ENCODE results near the gene ZNF492. TPM values are rescaled to one million over a fixed set of nuclear protein-coding genes. Genes with fewer than 3 reads are reported as not detected.

ZNF492 gene
- total and polyA plus RNA-seq, 9 of the 15 experiments (the other 6 are each of a cell fraction or from before 2014, with no cell fraction given) = 0.01 to 0.22 (median 0.08) TPM; not detected in 1

DNA sequence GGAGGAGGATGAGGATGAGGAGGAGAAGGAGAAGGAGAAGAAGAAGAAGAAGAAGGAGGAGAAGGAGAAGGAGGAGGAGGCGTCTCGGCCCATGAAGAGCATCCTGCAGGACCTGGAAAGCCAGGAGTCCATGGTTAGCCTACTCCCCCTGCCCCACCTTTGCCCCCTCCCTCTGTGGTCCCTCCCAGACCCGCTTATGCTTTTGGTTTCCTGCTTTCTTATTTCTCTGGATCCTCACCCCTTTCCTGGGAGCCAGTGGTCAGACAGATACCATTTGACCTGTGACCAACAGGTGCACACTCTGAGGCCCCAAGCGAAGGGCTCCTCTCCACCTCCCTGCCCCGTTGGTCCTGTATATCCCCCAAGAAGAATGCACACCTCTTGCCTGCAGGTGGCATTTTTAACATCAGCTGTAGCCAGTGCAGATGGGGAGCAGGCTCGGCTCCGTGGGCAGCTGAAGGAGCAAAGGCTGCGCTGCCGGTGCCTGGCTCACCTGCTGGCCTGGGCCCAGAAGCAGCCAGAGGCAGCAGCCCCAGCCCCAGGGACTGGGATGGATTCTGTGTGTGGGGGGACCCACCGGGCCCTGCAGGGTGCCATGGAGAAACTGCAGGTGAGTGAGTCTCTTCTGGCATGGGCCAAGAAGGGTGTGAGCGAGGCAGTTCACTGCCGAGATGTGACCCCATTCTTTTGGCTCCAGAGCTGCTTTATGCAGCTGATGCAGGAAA lies 32.1 kb upstream of the ZNF492 start:
- no peak for FAIRE-seq
- no peaks in the 10 kb centered on the region for H3K9me1 ChIP-seq (ENCODE audit: control insufficient read depth, insufficient read depth, low read length)
- H3K27ac ChIP-seq (ENCODE audit: extremely low read depth, low read depth, low read length) = no peak overlapping the region
- in situ Hi-C loops (cut with MboI) (no loop called here), intact Hi-C loops (cut with micrococcal nuclease) (no loop called here)
- no peaks in the 10 kb centered on the region for H3K27me3 ChIP-seq (ENCODE audit: control insufficient read depth in 2 of 2, insufficient read depth in 2 of 2, low read length in 2 of 2)
- CTCF ChIA-PET (ENCODE audit: low intra/inter-chr PET ratio) = no interaction called here
- peaks cover 1% of the 10 kb centered on the region; the same call in 1 of the 2 replicates for H3K9me3 ChIP-seq (replicated peaks; ENCODE audit: control insufficient read depth, insufficient read depth, low read depth, low read length)
- H3K36me3 ChIP-seq (ENCODE audit: control insufficient read depth, insufficient read depth, low read length) = no peaks in the 10 kb centered on the region
- no peak for ATAC-seq
- WGBS (ENCODE audit: insufficient coverage, low coverage, missing lambda C conversion rate) = 0% methylated on average over 8 of the region's 12 CpGs
- no peaks in the 10 kb centered on the region for H3K4me1 ChIP-seq (replicated peaks in 1 of 2; ENCODE audit: control insufficient read depth in 2 of 2, insufficient read depth in 2 of 2, low read length in 2 of 2)
- TF ChIP-seq L3MBTL2 (IDR thresholded peaks at IDR 0.05) (no peak), HSF4 (CRISPR knock-in tag; IDR thresholded peaks at IDR 0.05; ENCODE audit: borderline replicate concordance) (no peak), ATF1 (CRISPR knock-in tag; IDR thresholded peaks at IDR 0.05) (no peak), ATF1 (tag; IDR thresholded peaks at IDR 0.05) (no peak), PCBP1 (IDR thresholded peaks at IDR 0.05; ENCODE audit: low read depth, low read length, poor library complexity, severe bottlenecking) (no peak), ZNF551 (CRISPR knock-in tag; IDR thresholded peaks at IDR 0.05) (no peak), ZNF140 (CRISPR knock-in tag; IDR thresholded peaks at IDR 0.05) (no peak)
- TF ChIP-seq, protein P1, sequence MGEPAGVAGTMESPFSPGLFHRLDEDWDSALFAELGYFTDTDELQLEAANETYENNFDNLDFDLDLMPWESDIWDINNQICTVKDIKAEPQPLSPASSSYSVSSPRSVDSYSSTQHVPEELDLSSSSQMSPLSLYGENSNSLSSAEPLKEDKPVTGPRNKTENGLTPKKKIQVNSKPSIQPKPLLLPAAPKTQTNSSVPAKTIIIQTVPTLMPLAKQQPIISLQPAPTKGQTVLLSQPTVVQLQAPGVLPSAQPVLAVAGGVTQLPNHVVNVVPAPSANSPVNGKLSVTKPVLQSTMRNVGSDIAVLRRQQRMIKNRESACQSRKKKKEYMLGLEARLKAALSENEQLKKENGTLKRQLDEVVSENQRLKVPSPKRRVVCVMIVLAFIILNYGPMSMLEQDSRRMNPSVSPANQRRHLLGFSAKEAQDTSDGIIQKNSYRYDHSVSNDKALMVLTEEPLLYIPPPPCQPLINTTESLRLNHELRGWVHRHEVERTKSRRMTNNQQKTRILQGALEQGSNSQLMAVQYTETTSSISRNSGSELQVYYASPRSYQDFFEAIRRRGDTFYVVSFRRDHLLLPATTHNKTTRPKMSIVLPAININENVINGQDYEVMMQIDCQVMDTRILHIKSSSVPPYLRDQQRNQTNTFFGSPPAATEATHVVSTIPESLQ (CRISPR knock-in tag; IDR thresholded peaks at IDR 0.05) = no peak
- TF ChIP-seq, protein P2, sequence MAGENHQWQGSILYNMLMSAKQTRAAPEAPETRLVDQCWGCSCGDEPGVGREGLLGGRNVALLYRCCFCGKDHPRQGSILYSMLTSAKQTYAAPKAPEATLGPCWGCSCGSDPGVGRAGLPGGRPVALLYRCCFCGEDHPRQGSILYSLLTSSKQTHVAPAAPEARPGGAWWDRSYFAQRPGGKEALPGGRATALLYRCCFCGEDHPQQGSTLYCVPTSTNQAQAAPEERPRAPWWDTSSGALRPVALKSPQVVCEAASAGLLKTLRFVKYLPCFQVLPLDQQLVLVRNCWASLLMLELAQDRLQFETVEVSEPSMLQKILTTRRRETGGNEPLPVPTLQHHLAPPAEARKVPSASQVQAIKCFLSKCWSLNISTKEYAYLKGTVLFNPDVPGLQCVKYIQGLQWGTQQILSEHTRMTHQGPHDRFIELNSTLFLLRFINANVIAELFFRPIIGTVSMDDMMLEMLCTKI (IDR thresholded peaks at IDR 0.05; ENCODE audit: partially characterized antibody) = no peak
- H2AFZ ChIP-seq (ENCODE audit: low read depth, low read length) = no peak overlapping the region
- BruUV-seq (replicated peaks) = no TSS peak
- H4K20me1 ChIP-seq (replicated peaks; ENCODE audit: control insufficient read depth, insufficient read depth, low read length) = no peaks in the 10 kb centered on the region
- POLR2A ChIA-PET = no interaction called here
- no peaks in the 10 kb centered on the region for H3K79me2 ChIP-seq (ENCODE audit: control insufficient read depth, insufficient read depth, low read length)
- no peak overlapping the region for H3K4me2 ChIP-seq (ENCODE audit: insufficient read depth, low read length)
- no peak overlapping the region for H3K4me3 ChIP-seq
- H3K9ac ChIP-seq (ENCODE audit: insufficient read depth in 1 of 2, low read depth in 2 of 2, low read length in 2 of 2) = no peak overlapping the region
- DNase-seq (ENCODE audit: extremely low read depth in 1 of 4, low spot score in 3 of 4) = no peak

Data from K562 (cell line).